GM12873 (cell line): ENCODE data around the gene ZRANB1.

Source experiments
- CTCF ChIP-seq: IDR thresholded peaks from 2 replicates; pipeline ENCODE4 v1.5.1; 2012; ENCODE audit warnings: low read depth, mild to moderate bottlenecking, moderate library complexity, low read length, control low read depth; ENCODE audit not compliant: insufficient read depth; ENCODE audit errors: missing control alignments

ZRANB1 gene

GRCh38 chr10:124955868-124956267 lies 13.9 kb downstream of the ZRANB1 start:
- no peak for TF ChIP-seq CTCF

- TF ChIP-seq CTCF = no peak
These were observed 14.8 kb downstream of the ZRANB1 start for GRCh38 chr10:124956764-124957163.

GRCh38 chr10:124957404-124957947 lies 15.6 kb downstream of the ZRANB1 start:
- no peak for TF ChIP-seq CTCF

GRCh38 chr10:124959564-124959963 lies 17.6 kb downstream of the ZRANB1 start:
- no peak for TF ChIP-seq CTCF

- no peak for TF ChIP-seq CTCF
These were observed 19.3 kb downstream of the ZRANB1 start for GRCh38 chr10:124961248-124961570.

GRCh38 chr10:124962421-124962820 lies 20.5 kb downstream of the ZRANB1 start:
- no peak for TF ChIP-seq CTCF

DNA sequence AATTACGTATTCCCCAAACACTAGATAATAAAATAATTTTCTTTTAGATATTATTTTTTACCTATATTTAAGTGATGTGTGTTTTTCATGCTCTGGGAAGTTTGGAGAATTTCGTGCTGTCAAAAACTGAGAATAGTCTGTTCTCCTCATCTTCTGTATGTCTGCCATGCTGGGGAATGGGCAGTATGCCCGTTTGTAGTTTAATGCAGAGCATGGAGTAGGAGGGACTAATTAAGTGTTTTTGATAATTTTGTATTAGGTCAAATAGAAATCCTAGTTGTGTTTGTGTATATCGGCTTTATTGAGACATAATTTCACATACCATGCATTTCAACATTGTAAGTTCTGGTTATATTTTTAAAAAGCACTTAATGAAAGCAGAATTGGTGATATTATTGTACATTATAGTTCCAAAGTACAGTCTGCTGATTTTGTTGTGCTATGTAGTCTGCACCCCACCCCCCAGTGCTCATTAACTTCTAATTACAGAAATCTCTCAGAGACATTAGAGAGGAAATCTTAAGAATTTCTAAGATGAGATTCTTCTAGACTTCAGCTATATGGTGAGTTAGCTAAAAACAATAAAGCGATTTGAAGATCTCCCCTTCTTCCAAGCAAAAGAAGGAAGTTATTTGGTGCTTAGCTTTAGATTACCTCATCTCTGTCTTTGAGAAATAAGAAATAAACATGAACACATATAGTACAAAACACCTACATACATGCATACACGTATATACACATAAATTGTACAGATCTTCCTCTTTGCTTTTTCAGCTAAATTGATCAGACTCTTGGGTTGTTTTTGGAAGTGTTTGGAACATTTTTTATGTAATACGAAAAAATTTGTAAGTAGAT lies 22.2 kb downstream of the ZRANB1 start:
- TF ChIP-seq CTCF = no peak
